Type B pancreatic cell (in vitro differentiated cells): ENCODE measurements around the gene LRP4. TPM values are rescaled to one million over a fixed set of nuclear protein-coding genes. Genes with fewer than 3 reads are reported as not detected.

ENCODE experiments used
- DNase-seq: peaks from one replicate; pipeline ENCODE4 v3.0.0; 2021; ENCODE audit warnings: mixed read lengths; ENCODE audit not compliant: unreplicated experiment; ENCODE audit errors: extremely low spot score
- H3K27ac Mint-ChIP-seq: 2 replicates; pipeline ENCODE4 v1.8.0; 2021; ENCODE audit warnings: mild to moderate bottlenecking, mixed read lengths
- H3K27me3 Mint-ChIP-seq: 2 replicates; pipeline ENCODE4 v1.8.0; 2021; ENCODE audit warnings: mixed read lengths
- H3K36me3 Mint-ChIP-seq: 2 replicates; pipeline ENCODE4 v1.8.0; 2021; ENCODE audit warnings: mixed read lengths
- H3K4me1 Mint-ChIP-seq: one replicate; pipeline ENCODE4 v1.8.0; 2021; ENCODE audit warnings: mixed read lengths; ENCODE audit not compliant: unreplicated experiment
- H3K4me3 Mint-ChIP-seq: 2 replicates; pipeline ENCODE4 v1.8.0; 2021; ENCODE audit warnings: mild to moderate bottlenecking, mixed read lengths
- H3K9me3 Mint-ChIP-seq: 2 replicates; pipeline ENCODE4 v1.8.0; 2021; ENCODE audit warnings: mixed read lengths
- CTCF ChIP-seq: fragments of 200-600 bp; sonication (generic); conservative IDR thresholded peaks from 2 replicates; pipeline ENCODE4 v1.5.0; 2021; ENCODE audit warnings: antibody characterized with exemption, mild to moderate bottlenecking
- total RNA-seq: library from RNA; stranded (reverse); gene quantifications from 2 replicates; pipeline ENCODE4 v1.2.1, GENCODE V29; 2021; ENCODE audit warnings: low replicate concordance

LRP4 gene
- total RNA-seq, 1 donor from 2014 or later: 46.9 TPM

GRCh38 chr11:46846510-46846830 is 71.9 kb downstream of the LRP4 start:
- Mint-ChIP-seq H3K4me3 (peak overlapping the region; percentile 98), H3K27ac (peak overlapping the region; percentile 96), H3K9me3 (no peaks in the 10 kb centered on the region), H3K36me3 (peaks cover 8% of the 10 kb centered on the region), H3K27me3 (no peaks in the 10 kb centered on the region), H3K4me1 (peaks cover 18% of the 10 kb centered on the region)
- no peak for DNase-seq
- no peak for TF ChIP-seq CTCF

GRCh38 chr11:46845740-46846509 is 72.4 kb downstream of the LRP4 start, which contains the start of gene CKAP5:
TSS of gene CKAP5 (minus strand) at chr11:46846280. CDS start at chr11:46821231, 25,049 bp downstream.
- no peaks in the 10 kb centered on the region for H3K27me3 Mint-ChIP-seq
- H3K36me3 Mint-ChIP-seq: peaks cover 8% of the 10 kb centered on the region

GRCh38 chr11:46845440-46845739 is 73.0 kb downstream of the LRP4 start:
- Mint-ChIP-seq H3K9me3 (no peaks in the 10 kb centered on the region), H3K4me1 (peaks cover 18% of the 10 kb centered on the region), H3K4me3 (peak overlapping the region; percentile 91), H3K36me3 (peaks cover 8% of the 10 kb centered on the region), H3K27me3 (no peaks in the 10 kb centered on the region), H3K27ac (peak overlapping the region; percentile 93)
- no peak for TF ChIP-seq CTCF
- DNase-seq: no peak

More at GRCh38 chr11:46845740-46846509, 72.4 kb downstream of the LRP4 start, which contains the start of gene CKAP5:
- H3K27ac Mint-ChIP-seq: peak within 1 kb of the TSS; percentile 96
- TF ChIP-seq CTCF: no peak
- H3K4me3 Mint-ChIP-seq: peak within 1 kb of the TSS; percentile 98
- peaks cover 18% of the 10 kb centered on the region for H3K4me1 Mint-ChIP-seq
- H3K9me3 Mint-ChIP-seq: no peaks in the 10 kb centered on the region
- peak; percentile 89 for DNase-seq

- TF ChIP-seq CTCF: no peak
- Mint-ChIP-seq H3K27ac (no peak overlapping the region), H3K9me3 (no peaks in the 10 kb centered on the region), H3K4me1 (peaks cover 28% of the 10 kb centered on the region), H3K36me3 (peaks cover 5% of the 10 kb centered on the region), H3K4me3 (no peak overlapping the region), H3K27me3 (no peaks in the 10 kb centered on the region)
- DNase-seq: no peak
Observed at GRCh38 chr11:46840116-46840515, 78.2 kb downstream of the LRP4 start.

- Mint-ChIP-seq H3K27ac (no peak overlapping the region), H3K9me3 (no peaks in the 10 kb centered on the region), H3K36me3 (peaks cover 5% of the 10 kb centered on the region), H3K4me1 (peaks cover 24% of the 10 kb centered on the region), H3K4me3 (no peak overlapping the region), H3K27me3 (no peaks in the 10 kb centered on the region)
- TF ChIP-seq CTCF: no peak
- DNase-seq: no peak
Observed at GRCh38 chr11:46838501-46838900, 79.8 kb downstream of the LRP4 start.

GRCh38 chr11:46837860-46838259 is 80.5 kb downstream of the LRP4 start:
- H3K36me3 Mint-ChIP-seq: peaks cover 5% of the 10 kb centered on the region
- peaks cover 28% of the 10 kb centered on the region for H3K4me1 Mint-ChIP-seq
- H3K4me3 Mint-ChIP-seq: no peak overlapping the region
- no peaks in the 10 kb centered on the region for H3K9me3 Mint-ChIP-seq
- no peaks in the 10 kb centered on the region for H3K27me3 Mint-ChIP-seq
- no peak for DNase-seq
- TF ChIP-seq CTCF: no peak
- no peak overlapping the region for H3K27ac Mint-ChIP-seq
